ENCODE results near the gene ATP8B4.

Gene ATP8B4

DNA sequence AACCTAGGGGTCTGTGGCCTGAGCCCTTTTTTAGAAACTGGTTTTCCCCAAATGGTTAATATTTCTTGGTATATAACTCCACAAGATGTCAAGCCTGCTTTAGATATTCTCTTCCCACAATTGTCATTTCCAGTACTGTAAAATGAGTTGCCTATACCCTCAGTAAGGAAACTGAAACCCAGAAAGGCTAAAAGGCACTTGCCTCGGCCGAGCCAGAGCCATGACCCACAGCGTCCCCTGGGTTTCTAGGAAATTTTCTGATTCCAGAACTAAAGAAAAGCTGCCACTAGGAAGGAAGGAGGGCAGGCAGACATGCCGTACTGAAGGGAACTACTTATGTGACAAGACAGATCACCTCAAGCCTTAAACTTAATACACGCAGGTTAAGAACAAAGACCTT, 59.1 kb downstream of the ATP8B4 start:
- DNase-seq (ENCODE audit: low read depth) = no peak

- no peak for DNase-seq (ENCODE audit: low read depth)
Observed at GRCh38 chr15:50059203-50059772, 59.7 kb downstream of the ATP8B4 start.

- DNase-seq (ENCODE audit: low read depth) = no peak
Observed at GRCh38 chr15:50057905-50058639, 61.0 kb downstream of the ATP8B4 start.

DNA sequence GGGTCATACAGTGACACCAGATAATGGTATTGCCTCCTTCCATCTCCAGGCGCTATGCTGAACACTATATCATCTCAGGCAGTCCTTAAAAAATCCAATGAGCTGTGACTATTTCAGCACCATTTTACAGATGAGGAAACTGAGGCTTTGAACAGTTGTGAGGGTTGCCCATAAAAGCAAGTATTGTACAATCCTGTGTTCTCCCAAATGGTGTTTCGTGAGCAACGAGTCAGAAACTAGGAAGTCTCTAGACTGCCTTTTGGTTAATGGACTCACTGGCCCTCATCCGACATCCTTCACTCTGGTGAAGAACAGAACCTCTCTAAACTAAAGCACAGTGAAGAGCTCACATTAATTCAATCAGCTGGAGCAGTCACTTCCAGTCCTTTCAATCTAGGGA, 61.8 kb downstream of the ATP8B4 start:
- DNase-seq (ENCODE audit: low read depth) = no peak

DNA sequence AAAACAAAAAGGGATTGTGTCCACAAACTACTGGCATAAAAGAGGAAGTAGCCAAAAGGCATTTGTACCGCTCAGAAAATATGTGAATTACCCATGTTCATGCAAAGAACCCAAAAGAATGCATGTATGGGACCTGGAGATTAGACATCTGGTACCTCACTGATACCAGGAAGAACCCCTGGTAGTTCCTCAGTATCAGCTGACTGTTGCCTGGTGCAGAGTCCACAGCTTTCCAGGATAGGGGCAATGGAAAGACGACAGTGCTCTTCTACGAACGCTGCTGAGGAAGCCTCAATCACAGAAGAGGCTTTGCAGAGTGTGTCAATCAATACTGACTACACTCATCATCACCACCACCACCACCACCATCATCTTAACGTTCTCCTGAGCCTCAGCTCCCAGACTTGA, 63.3 kb downstream of the ATP8B4 start:
- no peak for DNase-seq (ENCODE audit: low read depth)

GRCh38 chr15:50055332-50055731, 63.7 kb downstream of the ATP8B4 start:
- no peak for DNase-seq (ENCODE audit: low read depth)

DNA sequence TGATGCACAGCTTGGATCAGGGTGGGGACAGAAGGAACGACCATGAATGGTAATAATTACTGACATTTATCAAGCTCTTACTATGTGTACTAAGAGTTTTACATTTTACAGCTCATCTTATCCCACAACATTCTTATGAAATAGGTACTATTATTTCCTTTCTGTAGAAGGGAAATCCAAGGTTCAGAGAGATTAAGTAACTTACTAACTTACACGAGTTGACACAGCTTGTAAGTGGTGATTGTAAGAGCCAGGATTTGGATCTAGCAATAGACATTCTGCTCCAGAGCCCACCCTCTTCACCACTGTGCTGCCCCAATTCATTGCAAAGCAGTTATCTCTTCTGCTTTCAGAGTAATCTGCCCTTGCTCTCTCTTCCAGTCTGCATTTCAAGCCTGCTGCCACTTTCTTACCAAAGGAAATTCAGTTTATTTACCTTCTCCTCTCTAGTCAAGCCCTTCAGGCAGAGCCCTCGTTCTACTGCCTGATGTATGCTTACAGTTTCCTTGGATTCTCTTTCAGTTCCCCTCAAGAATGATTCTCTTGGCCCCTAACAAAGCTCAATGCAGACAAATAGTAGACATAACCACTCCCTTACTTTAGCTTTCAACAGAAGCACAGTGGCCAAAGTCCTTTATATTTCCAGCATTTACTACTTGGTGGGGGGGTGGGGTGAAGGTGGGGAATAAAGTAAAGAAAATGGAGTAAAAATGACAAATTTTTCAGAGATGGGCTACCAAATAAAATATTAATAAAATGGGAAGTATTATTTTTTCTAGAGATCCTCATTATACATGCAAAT, 65.8 kb downstream of the ATP8B4 start:
- DNase-seq (ENCODE audit: low read depth) = no peak

DNA sequence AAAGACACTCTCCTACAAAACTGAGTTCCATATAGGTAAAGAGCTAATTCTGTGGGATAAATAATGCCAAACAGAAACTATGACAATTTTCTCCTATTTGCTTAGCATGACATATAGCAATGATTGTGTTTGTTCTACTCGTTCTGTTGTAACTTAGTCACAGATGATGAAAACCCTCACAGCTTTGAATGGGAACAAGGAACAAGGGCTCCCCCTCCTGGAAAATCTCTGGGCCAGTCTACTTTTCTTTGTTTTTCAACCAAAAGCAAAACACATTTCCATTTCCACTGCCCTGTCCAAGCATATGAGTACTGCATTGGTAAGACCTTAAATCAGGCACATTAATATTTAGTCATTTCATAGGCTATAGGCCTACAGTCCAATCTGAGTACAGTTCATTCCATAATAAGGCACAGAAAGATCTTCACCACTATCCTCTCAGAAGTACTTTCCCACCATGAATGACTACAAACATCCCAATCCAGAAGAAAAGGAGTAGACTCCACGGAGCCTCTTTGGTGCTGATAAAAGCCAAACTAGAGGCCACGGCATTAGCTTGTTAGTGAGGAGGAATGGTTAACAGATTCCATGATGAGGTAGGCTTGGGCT, 67.1 kb downstream of the ATP8B4 start:
- peak; percentile 55 for DNase-seq (ENCODE audit: low read depth)

- DNase-seq (ENCODE audit: low read depth) = no peak
Observed at GRCh38 chr15:50050986-50051743, 67.9 kb downstream of the ATP8B4 start.

DNA sequence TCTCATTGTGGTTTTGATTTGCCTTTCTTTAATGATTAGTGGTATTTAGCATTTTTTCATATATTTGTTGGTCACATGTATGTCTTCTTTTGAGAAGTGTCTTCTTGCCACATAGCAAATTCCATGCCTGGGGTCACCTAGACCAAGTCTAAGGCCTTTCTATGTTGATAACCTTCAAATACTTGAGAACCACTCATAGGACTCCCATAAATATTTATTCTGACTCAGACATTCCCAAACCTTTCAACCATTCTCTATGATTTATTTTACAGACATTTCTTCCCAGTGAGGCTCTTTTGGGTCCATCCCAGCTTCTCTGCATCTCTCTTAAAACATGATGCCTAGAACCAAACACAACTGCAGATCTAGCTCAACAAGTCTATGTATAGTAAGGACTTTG, 69.2 kb downstream of the ATP8B4 start:
- peak; percentile 79 for DNase-seq (ENCODE audit: low read depth)

- no peak for DNase-seq (ENCODE audit: low read depth)
Observed at GRCh38 chr15:50046867-50047266, 72.2 kb downstream of the ATP8B4 start.

GRCh38 chr15:50046159-50046558, 72.9 kb downstream of the ATP8B4 start:
- no peak for DNase-seq (ENCODE audit: low read depth)

DNA sequence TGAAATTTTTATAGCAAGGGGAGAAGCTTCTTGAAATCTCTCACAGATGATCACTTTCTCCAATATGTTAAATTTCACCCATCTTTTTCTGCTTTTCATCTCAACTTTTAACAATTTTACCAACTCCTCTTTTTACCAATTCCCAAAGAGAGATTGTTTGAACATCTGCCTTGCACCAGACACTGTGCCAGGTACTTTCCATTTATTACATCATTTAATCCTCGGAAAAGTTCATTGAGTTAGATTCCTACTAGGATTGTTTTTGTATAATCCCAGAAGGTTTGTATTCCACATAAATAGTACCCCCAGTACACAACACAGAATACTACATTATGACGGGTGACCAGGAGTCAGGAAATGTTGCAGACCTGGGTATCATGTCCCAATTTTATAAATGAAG, 74.1 kb downstream of the ATP8B4 start:
- no peak for DNase-seq (ENCODE audit: low read depth)

GRCh38 chr15:50044406-50044805, 74.6 kb downstream of the ATP8B4 start:
- no peak for DNase-seq (ENCODE audit: low read depth)

GRCh38 chr15:50042775-50043174, 76.3 kb downstream of the ATP8B4 start:
- DNase-seq (ENCODE audit: low read depth) = no peak

DNA sequence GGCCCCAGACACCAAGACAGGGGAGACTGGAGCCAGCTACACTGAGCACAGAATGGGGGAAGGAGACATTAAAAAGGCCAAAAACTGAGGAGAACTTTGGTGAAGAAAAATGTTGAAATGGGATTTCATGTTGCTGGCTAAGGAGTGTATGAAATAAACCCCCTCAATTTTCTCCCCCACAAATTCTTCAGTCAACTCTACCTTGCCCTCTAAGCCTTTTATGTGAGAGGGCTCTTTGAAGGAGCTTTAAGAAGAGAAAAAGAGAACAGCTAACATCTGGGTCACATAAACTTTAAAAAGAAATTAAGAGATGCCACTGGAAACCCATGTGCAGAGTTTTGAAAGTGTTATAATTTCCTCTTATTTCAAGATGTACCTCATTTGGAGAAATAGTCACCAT, 88.6 kb downstream of the ATP8B4 start:
- no peak for DNase-seq (ENCODE audit: low read depth)

- DNase-seq (ENCODE audit: low read depth) = no peak
Observed at GRCh38 chr15:50028326-50028725, 90.7 kb downstream of the ATP8B4 start.

GRCh38 chr15:50024281-50024680, 94.8 kb downstream of the ATP8B4 start:
- DNase-seq (ENCODE audit: low read depth) = no peak

- no peak for DNase-seq (ENCODE audit: low read depth)
Observed at GRCh38 chr15:50018491-50018890, 100.5 kb downstream of the ATP8B4 start.

DNA sequence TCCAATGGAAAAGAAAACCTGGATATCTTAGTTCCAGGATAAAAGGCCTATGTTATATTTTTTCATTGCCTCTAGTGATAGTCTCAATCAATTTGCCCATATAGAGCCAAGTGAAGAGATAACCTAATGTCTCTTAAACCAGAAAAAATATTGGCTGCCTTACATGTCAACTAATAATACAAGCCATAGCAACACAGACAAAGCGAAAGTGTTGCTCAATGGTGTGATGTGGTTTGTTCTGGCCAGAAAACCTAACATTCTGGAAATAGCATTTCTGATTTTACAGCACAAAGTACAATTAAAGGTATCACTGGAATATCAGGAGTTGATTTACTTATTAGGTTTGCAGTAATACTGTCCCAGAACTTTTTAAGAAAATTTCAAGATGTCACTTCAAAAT, 101.5 kb downstream of the ATP8B4 start:
- DNase-seq (ENCODE audit: low read depth) = no peak

DNA sequence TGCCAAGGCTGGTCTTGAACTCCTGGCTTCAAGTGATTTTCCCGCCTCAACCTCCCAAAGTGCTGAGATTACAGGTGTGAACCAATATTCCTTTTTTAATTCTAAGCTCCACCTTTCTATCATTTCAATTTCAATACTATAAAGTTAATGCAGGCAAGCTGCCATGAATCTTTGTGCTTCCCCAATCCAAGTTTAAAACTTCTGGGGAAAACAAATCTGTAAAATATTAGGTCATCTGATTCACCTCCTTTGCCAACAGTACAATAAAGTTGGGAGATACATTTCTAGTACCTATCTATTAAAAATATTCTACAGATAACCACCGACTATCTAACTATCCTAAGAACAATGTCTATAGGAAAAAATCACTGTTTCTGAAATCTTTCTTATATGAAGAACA, 102.1 kb downstream of the ATP8B4 start:
- DNase-seq (ENCODE audit: low read depth) = no peak

DNA sequence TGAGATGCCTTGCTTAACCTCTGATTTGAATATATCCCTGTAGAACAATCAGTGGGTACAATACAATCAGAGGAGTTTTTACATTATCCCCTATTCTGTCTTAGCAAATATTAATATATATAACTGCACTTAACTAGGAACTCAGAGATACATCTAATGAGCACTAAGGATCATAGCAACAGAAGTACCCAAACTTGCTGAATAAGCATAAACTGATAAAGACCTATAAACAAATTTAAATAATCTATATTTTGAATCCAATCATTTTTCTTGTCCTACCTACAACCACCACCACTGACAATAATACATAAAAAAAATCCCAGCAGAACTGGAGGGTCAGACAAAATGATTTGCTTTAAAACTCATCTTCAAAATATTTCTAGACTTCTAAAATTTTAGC, 106.2 kb downstream of the ATP8B4 start:
- DNase-seq (ENCODE audit: low read depth) = no peak
